ENCODE results near the gene EPB41L5.

GRCh38 chr2:120104772-120105171 is 91.9 kb downstream of the EPB41L5 start:
- TF ChIP-seq CTCF (IDR thresholded peaks at IDR 0.05; ENCODE audit: insufficient read depth, low read length), result no peak
- TF ChIP-seq GABPA (IDR thresholded peaks at IDR 0.05; ENCODE audit: low read depth), result no peak
- TF ChIP-seq, protein P1, sequence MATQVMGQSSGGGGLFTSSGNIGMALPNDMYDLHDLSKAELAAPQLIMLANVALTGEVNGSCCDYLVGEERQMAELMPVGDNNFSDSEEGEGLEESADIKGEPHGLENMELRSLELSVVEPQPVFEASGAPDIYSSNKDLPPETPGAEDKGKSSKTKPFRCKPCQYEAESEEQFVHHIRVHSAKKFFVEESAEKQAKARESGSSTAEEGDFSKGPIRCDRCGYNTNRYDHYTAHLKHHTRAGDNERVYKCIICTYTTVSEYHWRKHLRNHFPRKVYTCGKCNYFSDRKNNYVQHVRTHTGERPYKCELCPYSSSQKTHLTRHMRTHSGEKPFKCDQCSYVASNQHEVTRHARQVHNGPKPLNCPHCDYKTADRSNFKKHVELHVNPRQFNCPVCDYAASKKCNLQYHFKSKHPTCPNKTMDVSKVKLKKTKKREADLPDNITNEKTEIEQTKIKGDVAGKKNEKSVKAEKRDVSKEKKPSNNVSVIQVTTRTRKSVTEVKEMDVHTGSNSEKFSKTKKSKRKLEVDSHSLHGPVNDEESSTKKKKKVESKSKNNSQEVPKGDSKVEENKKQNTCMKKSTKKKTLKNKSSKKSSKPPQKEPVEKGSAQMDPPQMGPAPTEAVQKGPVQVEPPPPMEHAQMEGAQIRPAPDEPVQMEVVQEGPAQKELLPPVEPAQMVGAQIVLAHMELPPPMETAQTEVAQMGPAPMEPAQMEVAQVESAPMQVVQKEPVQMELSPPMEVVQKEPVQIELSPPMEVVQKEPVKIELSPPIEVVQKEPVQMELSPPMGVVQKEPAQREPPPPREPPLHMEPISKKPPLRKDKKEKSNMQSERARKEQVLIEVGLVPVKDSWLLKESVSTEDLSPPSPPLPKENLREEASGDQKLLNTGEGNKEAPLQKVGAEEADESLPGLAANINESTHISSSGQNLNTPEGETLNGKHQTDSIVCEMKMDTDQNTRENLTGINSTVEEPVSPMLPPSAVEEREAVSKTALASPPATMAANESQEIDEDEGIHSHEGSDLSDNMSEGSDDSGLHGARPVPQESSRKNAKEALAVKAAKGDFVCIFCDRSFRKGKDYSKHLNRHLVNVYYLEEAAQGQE (IDR thresholded peaks at IDR 0.05; ENCODE audit: insufficient replicate concordance, low read depth), result no peak
- no peak for TF ChIP-seq SPI1 (IDR thresholded peaks at IDR 0.05; ENCODE audit: borderline replicate concordance, low read depth)
- TF ChIP-seq POLR2AphosphoS5 (IDR thresholded peaks at IDR 0.05; ENCODE audit: low read depth), result no peak
